Nucleus accumbens (tissue), 56 donors: Measurements from ENCODE around the gene PUDP.

Experiments
- DNase-seq, 56 donors: peaks; one replicate each; lab custom pipeline; 2025; lab: John Stamatoyannopoulos, UW

The PUDP gene

GRCh38 chrX:7147413-7147977 lies 458 bp downstream of the PUDP start, which contains the start of gene STS:
Gene STS, plus strand, starts transcription at chrX:7147712. Its CDS starts 105,488 bp downstream, at chrX:7253200.
- peak in 51 of 56 donors; percentile 0 to 78 (median 43) for DNase-seq

- DNase-seq = peak in 11 of 56 donors; percentile 22 to 73 (median 37)
These were observed 1.1 kb downstream of the PUDP start for GRCh38 chrX:7146703-7147412.

GRCh38 chrX:7146020-7146702 lies 1.8 kb downstream of the PUDP start:
- no peak for DNase-seq

- DNase-seq = no peak
These were observed 2.5 kb downstream of the PUDP start for GRCh38 chrX:7145454-7145853.

GRCh38 chrX:7143941-7144525 lies 3.9 kb downstream of the PUDP start:
- DNase-seq = no peak

GRCh38 chrX:7143076-7143475 lies 4.9 kb downstream of the PUDP start:
- DNase-seq = no peak

- no peak for DNase-seq
These were observed 8.5 kb downstream of the PUDP start for GRCh38 chrX:7139202-7140081.

- no peak for DNase-seq
These were observed 13.0 kb downstream of the PUDP start for GRCh38 chrX:7134981-7135380.

GRCh38 chrX:7133050-7133440 lies 14.9 kb downstream of the PUDP start:
- no peak for DNase-seq

GRCh38 chrX:7132335-7133049 lies 15.5 kb downstream of the PUDP start:
- DNase-seq = peak in 10 of 56 donors; percentile 0 to 26 (median 6)

GRCh38 chrX:7131621-7132020 lies 16.3 kb downstream of the PUDP start:
- no peak for DNase-seq

GRCh38 chrX:7127056-7127455 lies 20.9 kb downstream of the PUDP start:
- DNase-seq = no peak

GRCh38 chrX:7120878-7121219 lies 27.1 kb downstream of the PUDP start:
- DNase-seq = no peak

- no peak for DNase-seq
These were observed 27.7 kb downstream of the PUDP start for GRCh38 chrX:7119950-7120877.

- no peak for DNase-seq
These were observed 30.4 kb downstream of the PUDP start for GRCh38 chrX:7117587-7117986.

- DNase-seq = no peak
These were observed 31.9 kb downstream of the PUDP start for GRCh38 chrX:7116081-7116480.

GRCh38 chrX:7115557-7115956 lies 32.4 kb downstream of the PUDP start:
- DNase-seq = peak in 1 of 56 donors; percentile 3

- no peak for DNase-seq
These were observed 35.9 kb downstream of the PUDP start for GRCh38 chrX:7112071-7112470.

GRCh38 chrX:7111518-7111917 lies 36.4 kb downstream of the PUDP start:
- DNase-seq = no peak
